H1 (cell line): ENCODE data around the gene ZNF496. TPM values are rescaled to one million over a fixed set of nuclear protein-coding genes. Genes with fewer than 3 reads are reported as not detected.

Experiments used
- ASH2L ChIP-seq: fragments of 200-600, 300-600 bp; sonication (generic); IDR thresholded peaks from one replicate; pipeline ENCODE4 v1.7.1; 2017; ENCODE audit warnings: low read length
- BCL11A ChIP-seq, 2 experiments: IDR thresholded peaks; one replicate each; pipeline ENCODE4 v1.6.1; 2011; ENCODE audit warnings: low read depth in 2 of 2, low read length in 2 of 2, mild to moderate bottlenecking in 2 of 2
- CEBPB ChIP-seq: IDR thresholded peaks from 2 replicates; pipeline ENCODE4 v1.6.1; 2012; ENCODE audit warnings: low read depth, low read length
- E2F6 ChIP-seq: IDR thresholded peaks from 2 replicates; pipeline ENCODE4 v1.6.1; 2012; ENCODE audit warnings: inconsistent platforms
- EGR1 ChIP-seq: IDR thresholded peaks from 2 replicates; pipeline ENCODE4 v1.6.1; 2011; ENCODE audit warnings: low read depth, low read length, borderline replicate concordance
- FOSL1 ChIP-seq: IDR thresholded peaks from 2 replicates; pipeline ENCODE4 v1.6.1; 2011; ENCODE audit warnings: mild to moderate bottlenecking, low read depth, low read length, moderate library complexity; ENCODE audit not compliant: insufficient read depth
- NRF1 ChIP-seq: IDR thresholded peaks from 2 replicates; pipeline ENCODE4 v1.6.1; 2011; ENCODE audit warnings: mild to moderate bottlenecking, low read depth, low read length, improper control_type of control experiment
- POLR2A ChIP-seq, 2 experiments: IDR thresholded peaks; 1 replicate in 1 of 2; 2 replicates in 1 of 2; pipeline ENCODE4 v1.6.1; 2011; ENCODE audit warnings: low read depth in 2 of 2, low read length in 2 of 2, mild to moderate bottlenecking in 2 of 2; ENCODE audit errors: control extremely low read depth in 1 of 2
- POLR2AphosphoS5 ChIP-seq: IDR thresholded peaks from 2 replicates; pipeline ENCODE4 v1.6.1; 2011; ENCODE audit warnings: low read depth, low read length
- SP4 ChIP-seq: IDR thresholded peaks from 2 replicates; pipeline ENCODE4 v1.6.1; 2012; ENCODE audit warnings: low read length, inconsistent platforms
- TAF1 ChIP-seq: IDR thresholded peaks from 2 replicates; pipeline ENCODE4 v1.6.1; 2011; ENCODE audit warnings: mild to moderate bottlenecking, low read depth, low read length
- polyA plus RNA-seq, 7 experiments: library from polyadenylated mRNA; depleted of rRNA in 3 of 7; stranded (reverse) in 5 of 7; unstranded in 2 of 7; fragments of >200 nt in 5 of 7; fragments of 200-250 nt in 2 of 7; gene quantifications; 1 replicate in 5 of 7; 2 replicates in 1 of 7; 4 replicates in 1 of 7; pipeline versions ENCODE4 v1.2.1 to v1.2.3, GENCODE V29; 2011 to 2013; ENCODE audit warnings: missing spikeins in 2 of 7, mixed read lengths in 2 of 7
- total RNA-seq: library from RNA; stranded (reverse); fragmentation: NEBNext Ultra II Directional; extraction: Animal tissue kit (Norgen Biotek cat#: 25700); gene quantifications from 2 replicates; pipeline ENCODE4 v1.2.1, GENCODE V29; 2021
- TF ChIP-seq, protein P1 (sequence below): fragments of 300-600 bp; sonication (generic); IDR thresholded peaks from 2 replicates; pipeline ENCODE4 v1.7.1; 2012; ENCODE audit warnings: low read length, moderate library complexity, mild to moderate bottlenecking, inconsistent platforms; ENCODE audit not compliant: insufficient replicate concordance

ZNF496 gene
- total and polyA plus RNA-seq, 2 of the 8 experiments (the other 6 are each of a cell fraction or from before 2014, with no cell fraction given), result 27.9 to 71.4 TPM

DNA sequence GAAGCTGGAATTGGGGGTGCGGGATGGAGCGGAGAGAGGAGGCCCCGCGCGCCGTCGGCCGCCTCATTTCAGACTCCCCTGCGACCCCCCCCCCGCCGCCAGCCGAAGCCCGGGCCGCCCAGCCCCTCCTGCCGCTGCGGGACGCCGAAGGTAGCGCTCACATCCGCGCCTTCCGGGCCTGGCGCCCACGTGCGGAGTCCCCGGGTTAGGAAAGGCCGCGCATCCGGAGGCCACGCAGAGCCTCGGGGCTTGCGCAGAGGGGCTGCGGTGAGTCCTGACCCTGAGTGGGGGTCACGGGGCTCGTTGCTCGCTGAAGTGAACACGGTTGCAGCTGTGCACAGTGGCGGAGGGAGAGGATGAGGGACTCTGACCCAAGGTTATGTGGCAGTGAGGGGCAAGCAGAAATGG, 552 bp upstream of the ZNF496 start (continued):
- TF ChIP-seq BCL11A (IDR thresholded peaks at IDR 0.05; ENCODE audit: low read depth in 2 of 2, low read length in 2 of 2), result no peak
- TF ChIP-seq EGR1, result no peak
- TF ChIP-seq SP4, result no peak
- TF ChIP-seq ASH2L, result peak; percentile 16
- no peak for TF ChIP-seq NRF1
- TF ChIP-seq TAF1, result no peak
- no peak for TF ChIP-seq CEBPB
- TF ChIP-seq, protein P1, sequence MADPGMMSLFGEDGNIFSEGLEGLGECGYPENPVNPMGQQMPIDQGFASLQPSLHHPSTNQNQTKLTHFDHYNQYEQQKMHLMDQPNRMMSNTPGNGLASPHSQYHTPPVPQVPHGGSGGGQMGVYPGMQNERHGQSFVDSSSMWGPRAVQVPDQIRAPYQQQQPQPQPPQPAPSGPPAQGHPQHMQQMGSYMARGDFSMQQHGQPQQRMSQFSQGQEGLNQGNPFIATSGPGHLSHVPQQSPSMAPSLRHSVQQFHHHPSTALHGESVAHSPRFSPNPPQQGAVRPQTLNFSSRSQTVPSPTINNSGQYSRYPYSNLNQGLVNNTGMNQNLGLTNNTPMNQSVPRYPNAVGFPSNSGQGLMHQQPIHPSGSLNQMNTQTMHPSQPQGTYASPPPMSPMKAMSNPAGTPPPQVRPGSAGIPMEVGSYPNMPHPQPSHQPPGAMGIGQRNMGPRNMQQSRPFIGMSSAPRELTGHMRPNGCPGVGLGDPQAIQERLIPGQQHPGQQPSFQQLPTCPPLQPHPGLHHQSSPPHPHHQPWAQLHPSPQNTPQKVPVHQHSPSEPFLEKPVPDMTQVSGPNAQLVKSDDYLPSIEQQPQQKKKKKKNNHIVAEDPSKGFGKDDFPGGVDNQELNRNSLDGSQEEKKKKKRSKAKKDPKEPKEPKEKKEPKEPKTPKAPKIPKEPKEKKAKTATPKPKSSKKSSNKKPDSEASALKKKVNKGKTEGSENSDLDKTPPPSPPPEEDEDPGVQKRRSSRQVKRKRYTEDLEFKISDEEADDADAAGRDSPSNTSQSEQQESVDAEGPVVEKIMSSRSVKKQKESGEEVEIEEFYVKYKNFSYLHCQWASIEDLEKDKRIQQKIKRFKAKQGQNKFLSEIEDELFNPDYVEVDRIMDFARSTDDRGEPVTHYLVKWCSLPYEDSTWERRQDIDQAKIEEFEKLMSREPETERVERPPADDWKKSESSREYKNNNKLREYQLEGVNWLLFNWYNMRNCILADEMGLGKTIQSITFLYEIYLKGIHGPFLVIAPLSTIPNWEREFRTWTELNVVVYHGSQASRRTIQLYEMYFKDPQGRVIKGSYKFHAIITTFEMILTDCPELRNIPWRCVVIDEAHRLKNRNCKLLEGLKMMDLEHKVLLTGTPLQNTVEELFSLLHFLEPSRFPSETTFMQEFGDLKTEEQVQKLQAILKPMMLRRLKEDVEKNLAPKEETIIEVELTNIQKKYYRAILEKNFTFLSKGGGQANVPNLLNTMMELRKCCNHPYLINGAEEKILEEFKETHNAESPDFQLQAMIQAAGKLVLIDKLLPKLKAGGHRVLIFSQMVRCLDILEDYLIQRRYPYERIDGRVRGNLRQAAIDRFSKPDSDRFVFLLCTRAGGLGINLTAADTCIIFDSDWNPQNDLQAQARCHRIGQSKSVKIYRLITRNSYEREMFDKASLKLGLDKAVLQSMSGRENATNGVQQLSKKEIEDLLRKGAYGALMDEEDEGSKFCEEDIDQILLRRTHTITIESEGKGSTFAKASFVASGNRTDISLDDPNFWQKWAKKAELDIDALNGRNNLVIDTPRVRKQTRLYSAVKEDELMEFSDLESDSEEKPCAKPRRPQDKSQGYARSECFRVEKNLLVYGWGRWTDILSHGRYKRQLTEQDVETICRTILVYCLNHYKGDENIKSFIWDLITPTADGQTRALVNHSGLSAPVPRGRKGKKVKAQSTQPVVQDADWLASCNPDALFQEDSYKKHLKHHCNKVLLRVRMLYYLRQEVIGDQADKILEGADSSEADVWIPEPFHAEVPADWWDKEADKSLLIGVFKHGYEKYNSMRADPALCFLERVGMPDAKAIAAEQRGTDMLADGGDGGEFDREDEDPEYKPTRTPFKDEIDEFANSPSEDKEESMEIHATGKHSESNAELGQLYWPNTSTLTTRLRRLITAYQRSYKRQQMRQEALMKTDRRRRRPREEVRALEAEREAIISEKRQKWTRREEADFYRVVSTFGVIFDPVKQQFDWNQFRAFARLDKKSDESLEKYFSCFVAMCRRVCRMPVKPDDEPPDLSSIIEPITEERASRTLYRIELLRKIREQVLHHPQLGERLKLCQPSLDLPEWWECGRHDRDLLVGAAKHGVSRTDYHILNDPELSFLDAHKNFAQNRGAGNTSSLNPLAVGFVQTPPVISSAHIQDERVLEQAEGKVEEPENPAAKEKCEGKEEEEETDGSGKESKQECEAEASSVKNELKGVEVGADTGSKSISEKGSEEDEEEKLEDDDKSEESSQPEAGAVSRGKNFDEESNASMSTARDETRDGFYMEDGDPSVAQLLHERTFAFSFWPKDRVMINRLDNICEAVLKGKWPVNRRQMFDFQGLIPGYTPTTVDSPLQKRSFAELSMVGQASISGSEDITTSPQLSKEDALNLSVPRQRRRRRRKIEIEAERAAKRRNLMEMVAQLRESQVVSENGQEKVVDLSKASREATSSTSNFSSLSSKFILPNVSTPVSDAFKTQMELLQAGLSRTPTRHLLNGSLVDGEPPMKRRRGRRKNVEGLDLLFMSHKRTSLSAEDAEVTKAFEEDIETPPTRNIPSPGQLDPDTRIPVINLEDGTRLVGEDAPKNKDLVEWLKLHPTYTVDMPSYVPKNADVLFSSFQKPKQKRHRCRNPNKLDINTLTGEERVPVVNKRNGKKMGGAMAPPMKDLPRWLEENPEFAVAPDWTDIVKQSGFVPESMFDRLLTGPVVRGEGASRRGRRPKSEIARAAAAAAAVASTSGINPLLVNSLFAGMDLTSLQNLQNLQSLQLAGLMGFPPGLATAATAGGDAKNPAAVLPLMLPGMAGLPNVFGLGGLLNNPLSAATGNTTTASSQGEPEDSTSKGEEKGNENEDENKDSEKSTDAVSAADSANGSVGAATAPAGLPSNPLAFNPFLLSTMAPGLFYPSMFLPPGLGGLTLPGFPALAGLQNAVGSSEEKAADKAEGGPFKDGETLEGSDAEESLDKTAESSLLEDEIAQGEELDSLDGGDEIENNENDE, result no peak
- no peak for TF ChIP-seq FOSL1
- no peak for TF ChIP-seq POLR2AphosphoS5
- TF ChIP-seq POLR2A (IDR thresholded peaks at IDR 0.05; ENCODE audit: control extremely low read depth in 1 of 2, low read depth in 2 of 2, low read length in 2 of 2), result no peak
- peak; percentile 67; the same call in 1 of the 2 replicates for TF ChIP-seq E2F6
